ENCODE measurements around the gene OR10A2.

GRCh38 chr11:6911378-6911777, 48.5 kb downstream of the OR10A2 start:
- no peak for TF ChIP-seq POLR2A (IDR thresholded peaks at IDR 0.05)
- TF ChIP-seq CTCF (IDR thresholded peaks at IDR 0.05), result no peak

Data from uterus (tissue), 2 donors.